NCI-H2029 (cell line): Measurements from ENCODE around the gene ANK3.
A peak's percentile ranks its signal among the peaks of the same experiment; 100 is the strongest.

Experiments
- DNase-seq: peaks from one replicate; lab custom pipeline; 2025; lab: John Stamatoyannopoulos, UW

Gene ANK3

GRCh38 chr10:60175441-60175971, 214.2 kb downstream of the ANK3 start:
- no peak for DNase-seq

DNA sequence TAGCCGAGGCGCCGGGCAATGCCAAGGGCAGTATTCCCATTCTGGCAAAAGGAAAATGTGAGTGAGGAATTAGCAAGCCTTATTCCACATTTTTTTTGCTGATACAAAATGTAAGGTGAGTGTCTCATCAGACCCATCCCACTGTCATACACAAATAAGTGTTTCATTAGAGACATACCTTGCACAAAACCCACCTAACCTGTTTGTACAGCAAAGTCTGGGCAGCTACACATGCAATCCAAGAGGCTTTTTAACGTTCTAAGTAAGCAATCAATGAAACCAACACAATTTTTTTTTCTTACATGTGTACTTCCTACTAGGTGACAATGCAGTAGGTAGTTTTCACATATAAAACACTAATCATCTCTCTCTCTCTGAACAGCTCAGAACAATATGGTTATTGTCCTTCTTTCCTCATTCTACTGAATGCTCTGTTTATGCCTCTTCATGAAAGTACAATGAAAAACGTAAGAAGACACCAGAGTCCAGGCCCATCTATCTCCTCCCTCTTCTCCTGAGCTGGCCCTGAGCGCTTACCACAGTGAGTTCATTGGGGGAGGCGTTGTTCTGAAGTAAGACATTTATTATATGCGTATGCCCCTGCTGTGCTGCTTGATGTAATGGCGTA, 217.2 kb downstream of the ANK3 start:
- DNase-seq: peak; percentile 49

DNA sequence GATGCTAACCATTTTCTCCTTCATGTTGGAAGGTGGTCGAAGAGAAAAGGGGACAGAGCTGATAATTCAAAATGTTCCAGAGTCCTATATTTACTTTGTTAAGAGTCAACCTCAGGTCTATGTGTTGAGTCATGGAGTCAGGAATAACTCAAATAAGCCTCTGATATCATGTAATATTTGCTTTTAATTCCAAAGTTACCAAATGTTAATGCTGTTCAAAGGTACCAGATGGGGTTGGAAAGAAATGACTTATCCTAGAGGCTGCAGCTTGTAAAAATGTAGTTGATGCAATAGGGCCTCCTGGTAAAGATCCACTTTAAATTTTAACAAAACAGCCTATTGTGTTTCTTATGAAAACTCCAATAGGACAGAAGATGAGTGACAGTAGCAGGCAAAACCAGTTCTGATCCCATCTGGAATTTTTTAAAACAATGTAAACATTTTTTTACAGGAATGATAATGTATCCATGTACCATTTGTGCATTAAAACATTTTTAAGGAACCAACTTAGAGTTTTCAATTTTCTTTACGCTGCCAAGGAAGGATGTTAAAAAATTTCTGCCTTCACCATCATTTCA, 218.2 kb downstream of the ANK3 start:
- DNase-seq: no peak

- DNase-seq: no peak
These were observed 219.4 kb downstream of the ANK3 start for GRCh38 chr10:60170250-60170649.

DNA sequence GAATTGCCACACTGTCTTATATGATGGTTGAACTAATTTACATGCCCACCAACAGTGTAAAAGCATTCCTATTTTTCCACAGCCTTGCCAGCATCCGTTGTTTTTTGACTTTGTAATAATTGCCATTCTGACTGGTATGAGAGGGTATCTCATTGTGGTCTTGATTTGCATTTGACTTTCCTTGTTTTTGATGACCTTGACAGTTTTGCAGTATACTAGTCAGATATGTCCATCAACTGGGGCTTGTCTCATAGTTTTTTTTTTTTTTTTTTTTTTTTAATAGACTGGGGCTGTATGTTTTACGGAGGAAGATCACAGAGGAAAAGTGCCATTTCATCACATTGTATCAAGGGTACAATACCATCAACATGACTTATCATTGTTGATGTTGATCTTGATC, 220.6 kb downstream of the ANK3 start:
- no peak for DNase-seq

DNA sequence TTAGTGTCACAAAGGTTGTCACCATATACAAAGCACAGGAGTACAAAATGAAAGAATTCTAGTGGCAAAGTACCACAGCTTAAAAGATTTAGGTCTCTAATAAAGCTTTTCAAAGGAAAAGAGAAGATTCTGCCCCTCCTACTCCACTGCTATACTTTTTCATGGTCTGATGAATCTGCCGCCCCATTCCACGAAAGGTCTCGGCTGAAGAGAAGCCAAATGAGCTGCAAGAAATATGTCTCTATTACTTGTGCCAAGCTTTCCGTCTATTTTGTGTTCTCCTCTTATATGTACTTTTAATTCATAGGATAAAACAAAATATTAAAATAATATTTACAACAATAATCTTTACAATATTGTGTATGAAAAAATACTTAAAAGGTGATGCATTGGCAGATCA, 222.6 kb downstream of the ANK3 start:
- DNase-seq: no peak

DNA sequence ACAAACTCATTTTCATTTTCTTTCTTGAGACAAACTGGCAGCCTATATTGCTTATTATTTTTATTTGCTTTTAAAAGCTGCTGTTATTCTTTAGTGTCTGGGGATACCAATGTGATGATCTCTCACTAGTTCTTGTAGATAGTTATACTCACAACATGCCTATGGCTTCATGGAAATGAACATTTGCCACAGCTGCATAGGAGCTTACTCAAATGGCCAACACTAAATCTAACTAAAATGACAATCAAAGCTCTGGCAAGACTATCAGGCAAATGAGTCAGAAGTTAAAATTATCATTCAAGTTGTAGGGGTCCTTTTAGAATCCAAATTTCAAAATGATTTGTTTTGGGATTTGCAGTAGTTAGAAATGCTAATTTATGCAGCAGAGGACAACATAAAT, 225.9 kb downstream of the ANK3 start:
- no peak for DNase-seq

DNA sequence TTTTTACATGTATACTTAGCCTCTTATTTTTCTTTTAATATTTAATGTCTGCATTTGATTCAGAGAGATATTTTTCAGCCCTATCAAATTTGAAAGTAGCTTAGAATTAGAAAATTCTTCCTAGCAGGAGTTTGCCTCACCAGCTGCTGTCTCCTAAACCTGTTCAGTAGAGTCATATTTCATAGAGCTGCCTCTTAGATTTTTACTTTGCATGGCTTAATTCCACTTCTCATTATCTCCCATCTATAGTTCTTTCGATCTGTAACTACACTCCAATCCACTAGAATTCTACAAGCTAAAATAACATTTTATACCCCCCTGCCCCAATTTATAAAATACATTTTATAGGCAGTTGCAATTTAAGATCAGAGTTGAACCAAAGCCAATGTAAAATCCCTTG, 227.0 kb downstream of the ANK3 start:
- DNase-seq: no peak

GRCh38 chr10:60155943-60156683, 233.6 kb downstream of the ANK3 start:
- no peak for DNase-seq

DNA sequence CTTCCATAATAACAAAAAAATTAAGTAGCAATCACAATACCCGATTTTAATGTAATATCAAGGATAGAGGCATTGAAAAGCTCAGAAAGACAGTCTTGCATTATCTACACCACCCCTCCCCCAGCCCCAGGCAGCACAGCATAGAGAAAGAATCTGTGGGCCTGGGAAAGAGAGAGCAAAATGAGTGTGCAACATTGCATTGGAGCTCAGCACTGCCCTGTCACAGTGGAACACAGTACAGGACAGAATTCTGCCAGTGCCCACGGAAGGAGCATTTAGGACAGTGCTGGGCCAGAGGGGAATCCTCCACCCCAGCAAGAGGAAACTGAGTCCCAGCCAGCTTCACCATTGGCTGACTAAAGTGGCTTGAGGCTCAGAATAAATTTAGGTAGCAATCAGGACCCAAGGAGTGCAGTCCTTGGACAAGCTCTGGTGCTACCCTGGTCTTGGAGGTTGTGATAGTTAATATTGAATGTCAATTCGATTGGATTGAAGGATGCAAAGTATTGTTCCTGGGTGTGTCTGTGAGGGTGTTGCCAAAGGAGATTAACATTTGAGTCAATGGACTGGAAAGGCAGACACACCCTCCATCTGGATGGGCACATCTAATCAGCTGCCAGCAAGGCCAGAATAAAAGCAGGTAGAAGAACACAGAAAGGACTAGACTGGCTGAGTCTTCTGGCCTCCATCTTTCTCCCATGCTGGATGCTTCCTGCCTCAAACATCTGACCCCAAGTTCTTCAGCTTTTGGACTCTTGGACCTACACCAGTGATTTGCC, 234.4 kb downstream of the ANK3 start:
- DNase-seq: no peak

GRCh38 chr10:60149003-60149402, 240.7 kb downstream of the ANK3 start:
- DNase-seq: no peak

- DNase-seq: no peak
These were observed 241.3 kb downstream of the ANK3 start for GRCh38 chr10:60148266-60148840.

- no peak for DNase-seq
These were observed 242.0 kb downstream of the ANK3 start for GRCh38 chr10:60147576-60148265.

GRCh38 chr10:60147025-60147424, 242.7 kb downstream of the ANK3 start:
- no peak for DNase-seq

DNA sequence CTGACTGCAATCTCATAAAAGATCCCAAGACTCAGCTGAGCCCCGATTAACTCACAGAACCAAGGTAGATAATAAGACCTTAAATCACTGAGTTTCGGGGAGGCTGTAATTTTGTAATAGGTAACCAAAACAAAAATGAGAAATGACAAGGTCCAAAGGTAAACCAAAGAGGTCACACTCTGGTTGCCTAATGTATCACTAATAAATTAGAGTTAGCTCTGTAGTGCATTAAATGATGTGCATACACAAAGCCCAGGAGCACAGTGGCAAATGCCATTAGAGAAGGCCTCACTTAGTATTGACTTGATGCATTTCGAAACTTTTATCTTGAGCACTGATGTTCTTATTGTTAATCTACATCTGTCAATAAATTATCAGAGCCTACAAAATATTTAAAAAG, 245.6 kb downstream of the ANK3 start:
- DNase-seq: no peak

- no peak for DNase-seq
These were observed 246.9 kb downstream of the ANK3 start for GRCh38 chr10:60142736-60143135.

GRCh38 chr10:60141896-60142559, 247.6 kb downstream of the ANK3 start:
- no peak for DNase-seq

GRCh38 chr10:60140651-60141632, 248.7 kb downstream of the ANK3 start:
- DNase-seq: peak; percentile 48

- DNase-seq: no peak
These were observed 249.7 kb downstream of the ANK3 start for GRCh38 chr10:60139798-60140566.
